Measurements from ENCODE around the gene SYPL1. TPM values are rescaled to one million over a fixed set of nuclear protein-coding genes. Genes with fewer than 3 reads are reported as not detected.

Gene SYPL1
- total and polyA plus RNA-seq, 7 experiments from 2014 or later: 37.5 to 106 (median 49.4) TPM

DNA sequence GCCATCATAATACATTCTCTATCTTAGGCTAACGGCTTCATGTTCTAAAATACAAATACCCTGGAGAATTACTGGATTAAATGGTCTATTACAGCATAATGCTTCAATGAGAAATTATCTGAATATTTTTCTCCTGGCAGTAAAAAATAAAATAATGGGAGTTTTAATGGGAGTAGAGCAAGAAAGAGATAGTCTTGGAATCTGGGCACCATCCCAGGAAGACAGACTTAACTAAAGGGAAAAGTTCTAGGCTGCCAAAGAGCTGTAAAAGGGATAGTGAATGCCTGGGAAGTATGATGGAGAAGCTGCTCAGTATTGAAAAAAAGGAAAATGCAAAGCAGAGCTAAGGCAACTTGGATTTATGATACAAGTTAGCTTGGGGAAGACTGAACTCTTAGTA lies 12.1 kb upstream of the SYPL1 start:
- Mint-ChIP-seq H3K27me3 (peaks cover 0 to 4% (median 0%) of the 10 kb centered on the region in 5 donors), H3K9me3 (no peaks in the 10 kb centered on the region), H3K4me3 (no peak overlapping the region), H3K36me3 (no peaks in the 10 kb centered on the region), H3K27ac (peak overlapping the region in 1 of 9 donors; percentile 21), H3K4me1 (peaks cover 15 to 50% (median 37%) of the 10 kb centered on the region in 7 donors)
- ATAC-seq (no peak), DNase-seq (no peak)
- Histone ChIP-seq H3K36me3 (ENCODE audit: control insufficient read depth in 2 of 3, insufficient read depth in 3 of 3, low read length in 3 of 3) (no peaks in the 10 kb centered on the region), H3K27me3 (ENCODE audit: control insufficient read depth in 2 of 2, insufficient read depth in 2 of 2, low read length in 2 of 2) (no peaks in the 10 kb centered on the region), H3K4me3 (ENCODE audit: low read length) (no peak overlapping the region), H3K9me3 (ENCODE audit: control insufficient read depth in 2 of 3, low read length in 3 of 3) (no peaks in the 10 kb centered on the region), H3K27ac (ENCODE audit: low read depth, low read length) (no peak overlapping the region), H3K4me1 (ENCODE audit: control insufficient read depth in 2 of 2, insufficient read depth in 2 of 2, low read length in 2 of 2) (peaks cover 0 to 8% of the 10 kb centered on the region in 2 donors)
- ChIA-PET CTCF (interaction anchor here (1.1 kb wide), 1 partner anchor 66 kb away, joined by 4 read pairs; no protein-coding TSS in a partner anchor), POLR2A (interaction anchor here (1.3 to 4.7 kb wide), 2 partner anchors 12 to 52 kb away, joined by 4 to 71 read pairs; partner anchors contain the start of gene SYPL1)
- intact Hi-C loops (cut with micrococcal nuclease): no loop called here

DNA sequence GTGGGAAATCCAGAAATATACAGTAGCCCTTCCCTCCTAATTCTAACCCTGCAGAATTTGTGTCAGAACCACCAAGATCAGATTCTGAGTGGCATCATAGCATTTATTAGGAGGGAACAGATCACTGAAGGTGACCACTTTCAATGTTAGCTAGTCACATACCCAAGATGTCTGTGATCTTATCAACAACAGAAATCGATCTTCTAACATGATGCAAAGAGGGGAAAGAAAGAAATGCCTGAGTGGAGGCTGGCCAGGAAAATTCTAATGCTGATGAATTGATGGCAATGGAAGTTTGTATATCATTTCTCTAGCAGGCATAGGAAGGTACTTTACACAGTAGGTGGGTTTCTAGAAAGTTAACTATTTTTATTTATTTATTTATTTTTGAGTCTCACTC lies 10.6 kb upstream of the SYPL1 start:
- no peak for ATAC-seq
- intact Hi-C loops (cut with micrococcal nuclease): no loop called here
- Mint-ChIP-seq H3K36me3 (no peaks in the 10 kb centered on the region), H3K27ac (peak overlapping the region in 2 of 9 donors; percentile 10 to 31), H3K4me3 (no peak overlapping the region), H3K4me1 (peaks cover 15 to 59% (median 45%) of the 10 kb centered on the region in 7 donors), H3K27me3 (no peaks in the 10 kb centered on the region), H3K9me3 (no peaks in the 10 kb centered on the region)
- H3K9me3 ChIP-seq (ENCODE audit: control insufficient read depth in 2 of 3, low read length in 3 of 3): no peaks in the 10 kb centered on the region
- no peaks in the 10 kb centered on the region for H3K27me3 ChIP-seq (ENCODE audit: control insufficient read depth in 2 of 2, insufficient read depth in 2 of 2, low read length in 2 of 2)
- DNase-seq: no peak
- H3K36me3 ChIP-seq (ENCODE audit: control insufficient read depth in 2 of 3, insufficient read depth in 3 of 3, low read length in 3 of 3): no peaks in the 10 kb centered on the region
- H3K4me1 ChIP-seq (ENCODE audit: control insufficient read depth in 2 of 2, insufficient read depth in 2 of 2, low read length in 2 of 2): peaks cover 0 to 8% of the 10 kb centered on the region in 2 donors
- H3K27ac ChIP-seq (ENCODE audit: low read depth, low read length): no peak overlapping the region
- ChIA-PET POLR2A (interaction anchor here (4.7 kb wide), 1 partner anchor 10 kb away, joined by 71 read pairs; the partner anchor contains the start of gene SYPL1), CTCF (no interaction called here)
- no peak overlapping the region for H3K4me3 ChIP-seq (ENCODE audit: low read length)

DNA sequence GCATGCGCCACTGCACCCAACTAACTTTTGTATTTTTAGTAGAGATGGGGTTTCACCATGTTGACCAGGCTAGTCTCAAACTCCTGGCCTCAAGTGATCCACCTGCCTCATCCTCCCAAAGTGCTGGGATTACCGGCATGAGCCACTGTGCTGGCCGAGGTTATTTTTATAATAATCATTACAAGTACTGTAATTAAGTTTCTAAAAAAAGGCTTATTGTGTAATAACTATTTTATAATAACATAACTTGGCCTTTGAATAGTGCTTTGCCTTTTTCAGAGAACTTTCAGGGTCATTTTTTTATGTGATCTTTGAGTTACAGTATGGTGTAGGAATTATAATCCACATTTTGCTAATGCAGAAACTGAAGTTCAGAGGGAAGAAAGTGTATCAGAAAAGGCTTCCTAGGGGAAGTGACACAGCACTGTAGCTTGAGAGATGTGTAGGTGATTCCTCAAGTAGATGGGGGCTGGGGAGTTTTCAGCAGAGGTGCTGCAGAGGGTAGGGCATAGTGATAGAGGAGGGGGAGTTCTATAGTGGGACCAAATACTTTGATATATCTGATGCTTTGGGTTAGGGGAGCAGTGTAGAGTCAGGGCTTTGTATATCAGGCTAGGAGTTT lies 9.2 kb upstream of the SYPL1 start:
- H3K9me3 ChIP-seq (ENCODE audit: control insufficient read depth in 2 of 3, low read length in 3 of 3): no peaks in the 10 kb centered on the region
- peak overlapping the region in 4 of 9 donors; percentile 2 to 25 (median 10) for H3K27ac Mint-ChIP-seq
- ChIA-PET POLR2A (interaction anchor here (1.0 to 1.2 kb wide), 2 partner anchors 8 to 10 kb away, joined by 3 to 4 read pairs; partner anchors contain the start of gene SYPL1), CTCF (no interaction called here)
- no peaks in the 10 kb centered on the region for H3K36me3 ChIP-seq (ENCODE audit: control insufficient read depth in 2 of 3, insufficient read depth in 3 of 3, low read length in 3 of 3)
- H3K9me3 Mint-ChIP-seq: no peaks in the 10 kb centered on the region
- H3K4me3 Mint-ChIP-seq: peak overlapping the region in 1 of 10 donors; percentile 39
- peaks cover 0 to 11% of the 10 kb centered on the region in 2 donors for H3K4me1 ChIP-seq (ENCODE audit: control insufficient read depth in 2 of 2, insufficient read depth in 2 of 2, low read length in 2 of 2)
- intact Hi-C loops (cut with micrococcal nuclease): no loop called here
- H3K27me3 ChIP-seq (ENCODE audit: control insufficient read depth in 2 of 2, insufficient read depth in 2 of 2, low read length in 2 of 2): no peaks in the 10 kb centered on the region
- no peaks in the 10 kb centered on the region for H3K36me3 Mint-ChIP-seq
- H3K4me3 ChIP-seq (ENCODE audit: low read length): no peak overlapping the region
- ATAC-seq: no peak
- no peak overlapping the region for H3K27ac ChIP-seq (ENCODE audit: low read depth, low read length)
- H3K4me1 Mint-ChIP-seq: peaks cover 13 to 64% (median 47%) of the 10 kb centered on the region in 7 donors
- no peaks in the 10 kb centered on the region for H3K27me3 Mint-ChIP-seq
- DNase-seq: no peak

DNA sequence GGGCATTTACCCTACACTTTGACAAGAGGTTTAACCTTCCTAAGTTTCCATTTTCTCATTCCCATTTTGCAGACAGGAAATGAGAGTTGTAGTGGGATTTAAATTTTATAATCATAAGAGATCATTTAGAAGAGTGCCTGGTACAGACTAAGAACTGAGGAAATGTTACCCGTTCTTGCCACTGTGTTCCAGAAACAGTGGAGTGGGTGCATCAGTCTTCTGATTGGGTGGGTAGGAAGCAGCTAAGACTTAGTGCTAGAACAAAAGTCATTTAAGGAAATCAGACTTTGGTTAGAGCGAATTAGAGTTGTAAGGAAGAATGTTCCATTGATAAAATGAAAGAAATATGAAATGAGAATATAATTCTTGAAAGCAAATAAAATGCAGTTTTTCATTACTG lies 8.4 kb upstream of the SYPL1 start:
- no peaks in the 10 kb centered on the region for H3K27me3 Mint-ChIP-seq
- ATAC-seq (no peak), DNase-seq (no peak)
- no peaks in the 10 kb centered on the region for H3K9me3 ChIP-seq (ENCODE audit: control insufficient read depth in 2 of 3, low read length in 3 of 3)
- ChIA-PET CTCF (no interaction called here), POLR2A (interaction anchor here (1.6 kb wide), 1 partner anchor 10 kb away, joined by 6 read pairs; no protein-coding TSS in a partner anchor)
- H3K36me3 Mint-ChIP-seq: no peaks in the 10 kb centered on the region
- peaks cover 12 to 64% (median 49%) of the 10 kb centered on the region in 7 donors for H3K4me1 Mint-ChIP-seq
- peak overlapping the region in 1 of 10 donors; percentile 20 for H3K4me3 Mint-ChIP-seq
- H3K9me3 Mint-ChIP-seq: no peaks in the 10 kb centered on the region
- H3K4me1 ChIP-seq (ENCODE audit: control insufficient read depth in 2 of 2, insufficient read depth in 2 of 2, low read length in 2 of 2): peaks cover 0 to 15% of the 10 kb centered on the region in 2 donors
- H3K27ac ChIP-seq (ENCODE audit: low read depth, low read length): no peak overlapping the region
- H3K27ac Mint-ChIP-seq: peak overlapping the region in 2 of 9 donors; percentile 18 to 25
- no peaks in the 10 kb centered on the region for H3K36me3 ChIP-seq (ENCODE audit: control insufficient read depth in 2 of 3, insufficient read depth in 3 of 3, low read length in 3 of 3)
- H3K4me3 ChIP-seq (ENCODE audit: low read length): no peak overlapping the region
- H3K27me3 ChIP-seq (ENCODE audit: control insufficient read depth in 2 of 2, insufficient read depth in 2 of 2, low read length in 2 of 2): no peaks in the 10 kb centered on the region
- intact Hi-C loops (cut with micrococcal nuclease): no loop called here

DNA sequence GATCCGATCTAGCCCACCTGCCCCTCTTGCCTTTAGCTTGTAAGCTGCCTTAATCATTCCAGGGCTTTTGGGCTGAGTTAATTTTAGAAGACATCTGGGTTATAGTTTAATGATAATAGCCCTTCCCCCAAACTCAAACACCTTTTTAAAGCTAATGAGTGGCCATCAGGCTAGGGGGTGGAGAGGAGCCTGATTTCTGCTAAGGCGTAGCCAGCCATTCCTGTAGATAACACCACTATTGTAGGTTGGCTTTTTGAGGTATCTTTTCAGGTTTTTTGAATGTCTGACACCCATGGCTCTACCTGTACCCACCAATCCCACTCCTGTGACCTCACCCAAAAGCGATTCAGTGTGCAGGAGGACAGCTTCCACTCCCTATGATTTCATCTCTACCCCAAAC lies 7.6 kb upstream of the SYPL1 start:
- peaks cover 17 to 67% (median 54%) of the 10 kb centered on the region in 7 donors for H3K4me1 Mint-ChIP-seq
- no peaks in the 10 kb centered on the region for H3K36me3 Mint-ChIP-seq
- Histone ChIP-seq H3K36me3 (ENCODE audit: control insufficient read depth in 2 of 3, insufficient read depth in 3 of 3, low read length in 3 of 3) (no peaks in the 10 kb centered on the region), H3K27ac (ENCODE audit: low read depth, low read length) (no peak overlapping the region), H3K9me3 (ENCODE audit: control insufficient read depth in 2 of 3, low read length in 3 of 3) (no peaks in the 10 kb centered on the region), H3K4me3 (ENCODE audit: low read length) (no peak overlapping the region), H3K27me3 (ENCODE audit: control insufficient read depth in 2 of 2, insufficient read depth in 2 of 2, low read length in 2 of 2) (no peaks in the 10 kb centered on the region), H3K4me1 (ENCODE audit: control insufficient read depth in 2 of 2, insufficient read depth in 2 of 2, low read length in 2 of 2) (peaks cover 0 to 22% of the 10 kb centered on the region in 2 donors)
- ChIA-PET CTCF (interaction anchor here (0.6 to 1.1 kb wide), 2 partner anchors 8 to 37 kb away, joined by 3 read pairs; no protein-coding TSS in a partner anchor), POLR2A (interaction anchor here (0.7 to 1.7 kb wide), 4 partner anchors 10 to 62 kb away, joined by 3 to 6 read pairs (median 3); no protein-coding TSS in a partner anchor)
- H3K9me3 Mint-ChIP-seq: no peaks in the 10 kb centered on the region
- H3K27me3 Mint-ChIP-seq: no peaks in the 10 kb centered on the region
- DNase-seq: no peak
- intact Hi-C loops (cut with micrococcal nuclease): no loop called here
- H3K27ac Mint-ChIP-seq: peak overlapping the region in 3 of 9 donors; percentile 17 to 39 (median 18)
- H3K4me3 Mint-ChIP-seq: no peak overlapping the region
- ATAC-seq: no peak

DNA sequence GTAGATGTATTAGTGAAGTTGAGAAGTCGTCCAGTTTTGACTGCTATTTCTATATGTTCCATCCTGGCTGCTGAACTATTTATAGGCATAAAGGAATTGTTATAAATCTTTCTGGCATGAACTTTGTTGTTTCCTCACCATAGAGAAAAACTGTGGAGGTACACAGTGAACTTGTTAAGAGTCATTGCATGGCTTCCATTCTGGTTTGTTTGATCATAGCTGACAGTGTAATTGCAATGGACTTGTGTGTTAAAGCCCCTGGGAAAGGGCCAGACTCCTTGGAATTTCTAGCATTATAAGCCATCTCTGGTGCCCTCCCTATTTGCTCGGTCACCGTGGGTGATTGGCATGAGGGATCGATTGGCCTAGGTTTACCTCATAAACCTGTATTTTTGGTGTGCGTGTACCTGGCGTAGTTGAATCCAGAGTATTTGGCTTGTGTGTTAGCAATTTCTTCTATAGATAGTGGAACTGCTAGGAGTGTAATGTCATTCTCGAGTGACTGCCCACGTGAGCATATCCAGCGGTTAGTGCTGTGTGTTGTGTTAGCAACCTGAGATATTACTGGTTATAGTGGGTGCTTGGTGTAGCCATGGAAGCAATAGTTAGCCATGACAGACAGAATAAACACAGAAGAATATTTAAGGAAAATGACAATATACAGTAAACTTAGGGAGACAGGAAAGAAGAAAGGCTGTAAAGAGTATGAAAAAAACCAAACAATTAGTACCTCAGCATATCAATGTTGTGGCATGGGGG lies 5.9 kb upstream of the SYPL1 start:
- Mint-ChIP-seq H3K4me1 (peaks cover 24 to 83% (median 70%) of the 10 kb centered on the region in 7 donors), H3K4me3 (peak overlapping the region in 1 of 10 donors; percentile 4), H3K36me3 (peaks cover 0 to 1% (median 0%) of the 10 kb centered on the region in 5 donors), H3K9me3 (no peaks in the 10 kb centered on the region), H3K27ac (peak overlapping the region in 5 of 9 donors; percentile 3 to 98 (median 73)), H3K27me3 (peaks cover 0 to 2% (median 0%) of the 10 kb centered on the region in 5 donors)
- H3K9me3 ChIP-seq (ENCODE audit: control insufficient read depth in 2 of 3, low read length in 3 of 3): no peaks in the 10 kb centered on the region
- no peak overlapping the region for H3K4me3 ChIP-seq (ENCODE audit: low read length)
- H3K27me3 ChIP-seq (ENCODE audit: control insufficient read depth in 2 of 2, insufficient read depth in 2 of 2, low read length in 2 of 2): no peaks in the 10 kb centered on the region
- H3K27ac ChIP-seq (ENCODE audit: low read depth, low read length): no peak overlapping the region
- no peaks in the 10 kb centered on the region for H3K36me3 ChIP-seq (ENCODE audit: control insufficient read depth in 2 of 3, insufficient read depth in 3 of 3, low read length in 3 of 3)
- CTCF ChIA-PET: no interaction called here
- H3K4me1 ChIP-seq (ENCODE audit: control insufficient read depth in 2 of 2, insufficient read depth in 2 of 2, low read length in 2 of 2): peaks cover 5 to 38% of the 10 kb centered on the region in 2 donors
- intact Hi-C loops (cut with micrococcal nuclease): no loop called here
- DNase-seq: no peak
- ATAC-seq: no peak
- POLR2A ChIA-PET: interaction anchor here (1.7 kb wide), 1 partner anchor 47 kb away, joined by 9 read pairs; no protein-coding TSS in a partner anchor

Measured in naive thymus-derived CD4-positive, alpha-beta T cell (primary cell).